GM21825 (cell line): Measurements from ENCODE around the gene CD38.
"Not testable (repeated sequence)": the region's sequence is repeated elsewhere in the genome, so short reads cannot be mapped to it uniquely, and the experiment has no call there.

Source experiments
- ATAC-seq: cut with Tn5 transposase; IDR thresholded peaks from one replicate; pipeline ENCODE4 v1.9.1; 2021; ENCODE audit warnings: mild to moderate bottlenecking, moderate library complexity; ENCODE audit not compliant: unreplicated experiment

Gene CD38

DNA sequence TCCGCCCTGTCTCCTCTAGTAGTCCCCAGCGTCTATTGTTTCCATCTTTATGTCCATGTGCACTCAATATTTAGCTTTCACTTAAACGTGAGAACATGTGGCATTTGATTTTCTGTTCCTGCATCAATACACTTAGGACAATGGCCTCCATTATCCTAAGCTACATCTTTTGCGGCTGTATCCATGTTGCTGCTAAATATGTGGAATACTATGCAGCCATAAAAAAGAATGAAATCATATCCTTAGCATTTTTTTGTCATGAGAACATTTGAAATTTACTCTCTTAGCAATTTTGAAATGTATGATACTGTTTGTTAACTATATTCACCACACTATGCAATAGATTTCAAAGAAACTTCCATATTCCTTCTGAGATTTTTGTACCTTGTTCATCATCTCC is 19.8 kb upstream of the CD38 start:
- no peak for ATAC-seq

DNA sequence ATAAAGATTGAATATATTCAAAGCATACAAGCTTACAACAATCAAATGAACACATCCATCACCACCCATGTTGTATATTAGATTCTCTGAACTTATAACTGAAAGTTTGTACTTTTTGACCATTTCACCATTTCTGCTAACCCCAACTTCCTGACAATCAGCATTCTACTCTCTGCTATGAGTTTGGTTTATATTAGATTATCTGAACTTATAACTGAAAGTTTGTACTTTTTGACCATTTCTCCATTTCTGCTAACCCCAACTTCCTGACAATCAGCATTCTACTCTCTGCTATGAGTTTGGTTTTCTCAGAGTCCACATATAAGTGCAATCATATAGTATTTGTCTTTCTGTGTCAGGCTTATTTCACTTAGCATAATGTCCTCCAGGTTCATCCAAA is 15.7 kb upstream of the CD38 start:
- not testable (repeated sequence) for ATAC-seq

DNA sequence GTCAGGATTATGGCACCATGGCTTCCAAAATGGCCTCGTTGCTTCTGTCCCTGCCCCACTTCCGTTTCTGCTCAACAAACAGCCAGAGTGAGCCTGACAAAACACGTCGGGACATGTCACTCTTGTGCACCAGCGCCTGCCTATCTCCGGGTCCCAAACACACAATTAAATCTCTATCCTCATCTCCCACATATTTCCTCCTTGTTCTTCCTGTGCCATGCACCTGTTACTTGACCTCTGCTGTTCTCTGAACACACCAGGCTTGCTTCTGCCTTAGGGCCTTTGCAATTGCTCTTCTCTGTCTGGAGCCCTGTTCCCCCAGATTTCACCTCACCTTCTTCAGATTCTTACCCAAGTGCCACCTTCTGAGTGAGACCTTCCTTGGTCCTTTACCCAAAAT is 12.7 kb upstream of the CD38 start:
- no peak for ATAC-seq

GRCh38 chr4:15765910-15766697 is 12.0 kb upstream of the CD38 start:
- ATAC-seq, result peak; percentile 68

GRCh38 chr4:15766821-15767220 is 11.3 kb upstream of the CD38 start:
- ATAC-seq, result no peak

GRCh38 chr4:15769202-15769601 is 8.9 kb upstream of the CD38 start:
- no peak for ATAC-seq

DNA sequence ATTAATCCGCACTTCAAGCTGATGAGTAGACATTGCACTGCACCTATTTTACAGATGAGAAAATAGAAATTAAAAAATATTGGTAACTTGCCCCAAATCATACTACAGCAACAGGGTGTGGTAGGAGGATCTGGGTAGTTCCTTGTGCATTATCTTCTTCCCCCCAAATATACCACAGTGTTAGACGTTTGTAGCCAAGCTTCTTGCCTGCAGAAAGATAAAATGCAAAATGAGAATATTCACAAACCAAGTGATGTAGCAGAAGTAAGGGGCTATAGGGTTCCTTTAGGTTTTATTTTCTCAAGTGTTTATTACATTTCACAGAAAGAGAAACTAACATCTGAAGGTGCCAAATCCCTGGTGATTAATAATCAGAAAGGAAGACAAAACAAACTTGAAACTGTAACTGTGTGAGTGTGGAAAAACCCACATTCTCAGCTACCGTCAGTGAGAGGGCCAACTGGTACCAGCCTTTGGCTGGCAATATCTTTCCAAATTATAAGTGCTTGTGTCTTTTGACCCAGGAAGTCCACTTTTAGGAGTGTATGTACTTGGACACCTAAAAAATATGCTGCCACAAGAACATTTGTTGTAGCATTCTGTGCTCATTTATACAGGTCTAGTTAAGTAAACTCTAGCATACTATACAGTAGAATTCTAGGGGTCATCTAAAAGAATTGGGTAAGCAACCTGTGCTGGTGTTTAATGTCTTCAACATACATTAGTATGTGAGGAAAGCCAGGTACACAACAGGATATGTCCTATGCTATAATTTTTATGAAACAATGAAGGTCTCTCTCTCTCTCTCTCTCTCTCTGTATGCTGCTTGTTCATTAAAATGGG is 6.7 kb upstream of the CD38 start:
- ATAC-seq, result peak; percentile 78

DNA sequence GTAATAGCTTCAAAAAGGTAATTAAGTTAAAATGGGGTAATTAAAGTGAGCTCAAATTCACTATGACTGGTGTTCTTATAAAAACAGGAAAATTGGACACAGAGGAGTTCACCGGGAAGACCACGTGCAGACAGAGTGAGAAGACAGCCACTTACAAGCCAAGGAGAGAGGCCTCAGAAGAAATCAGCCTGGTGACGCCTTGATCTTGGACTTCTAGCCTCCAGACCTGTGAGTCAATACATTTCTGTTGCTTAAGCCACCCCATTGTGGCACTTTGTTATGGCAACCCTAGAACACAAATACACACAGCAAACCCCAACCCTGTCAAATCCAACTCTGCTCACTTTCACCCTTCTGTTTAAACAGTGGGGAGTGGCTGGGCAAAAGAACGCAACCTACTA is 4.1 kb upstream of the CD38 start:
- ATAC-seq, result no peak

DNA sequence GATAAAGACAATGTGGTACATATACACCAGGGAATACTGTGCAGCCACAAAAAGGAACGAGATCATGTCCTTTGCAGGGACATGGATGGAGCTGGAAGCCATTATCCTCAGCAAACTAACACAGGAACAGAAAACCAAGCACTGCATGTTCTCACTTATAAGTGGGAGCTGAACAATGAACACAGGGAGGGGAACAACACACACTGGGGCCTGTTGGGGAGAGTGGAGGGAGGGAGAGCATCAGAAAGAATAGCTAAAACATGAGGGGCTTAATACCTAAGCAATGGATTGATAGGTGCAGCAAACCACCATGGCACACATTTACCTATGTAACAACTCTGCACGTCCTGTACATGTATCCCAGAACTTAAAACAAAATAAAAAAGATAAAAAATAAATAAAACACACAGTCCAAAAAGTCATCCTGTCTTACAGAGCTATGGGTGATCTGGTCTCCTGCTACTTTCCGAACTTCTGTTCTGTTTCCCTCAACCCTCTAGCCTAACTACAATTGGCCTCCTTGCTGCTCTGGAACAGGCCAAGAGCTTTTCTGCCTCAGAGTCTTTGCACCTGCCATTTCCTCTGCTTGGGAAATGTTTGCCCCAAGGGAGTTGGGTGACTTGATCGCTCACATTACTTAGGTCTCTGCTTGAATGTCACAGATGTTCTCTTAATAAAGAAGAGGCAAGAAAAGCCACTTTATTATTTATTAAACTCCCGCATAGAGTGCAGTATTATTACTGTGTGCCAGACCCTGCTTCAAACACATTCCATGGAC is 1.1 kb upstream of the CD38 start:
- no peak for ATAC-seq

DNA sequence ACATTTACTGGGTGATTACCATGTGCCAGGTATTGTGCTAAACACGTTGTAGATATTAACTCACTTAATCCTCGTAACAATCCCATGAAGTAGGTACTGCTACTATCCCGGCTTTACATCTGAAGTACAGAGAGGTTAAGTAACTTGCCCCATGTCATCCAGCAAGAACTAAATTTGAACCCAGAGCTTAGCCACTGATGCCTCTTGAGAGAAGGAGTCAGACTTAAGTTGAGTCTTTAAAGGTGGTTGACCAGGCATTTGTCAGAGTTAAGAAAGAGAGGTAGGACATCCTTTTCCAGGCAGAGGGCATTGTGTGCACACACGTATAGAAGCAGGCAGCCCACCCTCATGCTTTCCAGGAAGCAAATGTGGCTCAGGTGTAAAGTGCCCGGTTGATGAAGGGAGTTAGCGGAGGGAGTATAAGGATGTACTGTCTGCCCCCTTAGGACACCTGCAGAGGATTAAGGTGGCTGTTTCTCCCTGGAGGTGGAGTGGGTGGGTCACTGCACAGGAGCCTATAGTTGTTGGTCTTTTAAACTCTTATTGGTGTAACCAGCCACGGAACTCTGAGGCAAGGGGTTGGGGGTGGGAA is 335 bp upstream of the CD38 start:
- ATAC-seq, result no peak

DNA sequence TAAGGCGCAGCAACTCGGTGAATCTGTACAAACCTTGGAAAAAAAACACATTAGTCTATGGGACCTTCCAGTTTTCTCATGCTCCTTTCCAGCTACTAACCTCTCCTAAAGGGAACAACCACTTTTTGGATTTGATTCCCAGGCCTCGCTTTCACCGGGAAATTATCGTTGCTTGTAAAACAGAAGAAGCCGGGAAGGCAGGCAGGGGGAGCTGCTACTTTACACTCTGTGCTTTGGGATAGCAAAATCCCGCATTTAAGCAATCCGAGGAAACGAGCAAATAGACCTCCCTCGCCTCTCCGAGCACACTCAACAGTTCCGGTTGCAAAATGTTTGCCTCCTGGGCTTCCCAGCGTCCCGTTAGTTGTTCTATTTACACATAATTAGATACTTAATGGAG is 1.2 kb downstream of the CD38 start:
- no peak for ATAC-seq

- ATAC-seq, result no peak
These were observed 1.7 kb downstream of the CD38 start for GRCh38 chr4:15779809-15780208.

DNA sequence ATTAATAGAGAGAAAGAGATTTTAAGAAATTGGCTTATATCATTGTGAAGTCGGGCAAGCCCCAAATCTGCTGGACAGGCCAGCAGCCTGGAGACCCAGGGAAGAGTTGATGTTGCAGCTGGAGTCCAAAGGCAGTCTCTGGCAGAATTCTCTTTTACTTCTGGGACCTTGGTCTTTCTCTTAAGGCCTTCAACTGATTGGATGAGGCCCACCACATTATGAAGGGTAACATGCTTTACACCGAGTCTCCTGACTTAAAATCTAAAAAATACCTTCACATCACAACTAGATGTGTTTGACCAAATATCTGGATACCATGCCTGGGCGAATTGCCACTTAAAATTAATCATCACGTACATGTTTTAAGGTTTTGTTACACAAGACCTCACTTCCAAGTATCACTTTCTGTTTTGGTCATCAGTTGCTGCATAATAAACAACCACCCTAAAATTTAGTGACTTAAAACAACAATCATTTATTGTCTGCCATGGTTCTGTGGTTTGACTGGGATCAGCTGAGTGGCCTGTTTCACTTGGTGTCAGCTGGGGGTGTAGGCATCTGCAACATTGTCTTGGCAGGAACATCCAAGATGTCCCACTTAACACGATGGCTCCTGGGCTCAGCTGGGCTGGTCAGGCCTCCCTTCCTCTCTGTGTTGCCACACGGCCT is 3.4 kb downstream of the CD38 start:
- peak; percentile 31 for ATAC-seq

- ATAC-seq, result no peak
These were observed 5.5 kb downstream of the CD38 start for GRCh38 chr4:15783676-15784075.

- peak; percentile 89 for ATAC-seq
These were observed 7.0 kb downstream of the CD38 start for GRCh38 chr4:15784959-15785634.

- no peak for ATAC-seq
These were observed 8.6 kb downstream of the CD38 start for GRCh38 chr4:15786743-15787142.

DNA sequence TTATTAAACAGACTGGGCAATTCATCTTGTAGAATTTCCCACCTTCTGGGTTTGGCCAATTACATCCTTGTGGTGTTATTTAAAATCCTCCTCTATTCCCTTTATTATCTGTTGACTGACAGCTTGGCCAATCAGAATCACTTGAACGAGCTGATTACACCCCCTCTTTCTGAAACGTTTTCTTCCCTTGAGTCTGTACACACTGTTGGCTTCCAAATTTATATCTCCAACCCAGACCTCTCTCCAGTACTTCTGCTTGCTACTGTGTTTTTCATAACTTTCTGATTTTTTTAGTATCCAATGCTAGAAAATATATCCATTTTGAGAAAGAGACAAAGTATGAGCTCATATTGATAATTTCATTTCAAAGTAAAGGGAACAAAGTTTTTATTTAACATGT is 14.8 kb downstream of the CD38 start:
- no peak for ATAC-seq

DNA sequence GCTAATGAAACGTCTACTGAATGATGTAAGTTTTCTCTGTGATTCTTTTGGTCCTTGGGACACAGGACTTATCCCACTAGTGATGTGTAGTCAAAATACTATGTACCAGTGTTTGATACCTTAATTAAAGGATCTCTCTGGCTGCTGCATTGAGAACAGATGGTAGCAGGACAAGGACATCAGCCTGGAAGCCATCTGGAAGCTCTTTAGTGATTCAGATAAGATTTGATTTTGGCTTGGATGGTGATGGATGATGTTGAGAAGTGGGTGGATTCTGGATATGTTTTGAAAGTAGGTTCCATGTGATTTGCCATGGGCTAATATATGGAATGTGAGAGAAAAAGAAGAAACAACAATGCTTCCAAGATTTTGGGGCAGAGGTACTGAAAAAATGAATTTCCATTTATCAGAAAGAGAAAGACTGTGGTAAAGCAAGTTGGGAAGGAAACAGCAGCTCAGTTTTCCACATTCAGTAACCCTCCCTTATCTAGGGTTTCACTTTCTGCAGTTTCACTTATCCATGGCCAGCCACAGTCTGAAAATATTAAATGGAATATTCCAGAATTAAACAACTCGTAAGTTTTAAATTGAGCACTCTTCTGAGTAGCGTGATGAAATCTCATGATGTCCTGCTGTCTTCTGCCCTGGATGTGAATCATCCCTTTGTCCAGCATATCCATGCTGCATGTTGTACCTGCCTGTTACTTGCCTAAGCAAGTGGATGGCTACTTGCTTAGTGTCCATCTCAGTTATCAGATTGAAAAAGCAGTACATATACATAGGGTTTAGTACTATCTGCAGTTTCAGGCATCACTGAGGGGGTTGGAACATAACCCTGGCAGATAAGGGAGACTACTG is 15.6 kb downstream of the CD38 start:
- ATAC-seq, result no peak

DNA sequence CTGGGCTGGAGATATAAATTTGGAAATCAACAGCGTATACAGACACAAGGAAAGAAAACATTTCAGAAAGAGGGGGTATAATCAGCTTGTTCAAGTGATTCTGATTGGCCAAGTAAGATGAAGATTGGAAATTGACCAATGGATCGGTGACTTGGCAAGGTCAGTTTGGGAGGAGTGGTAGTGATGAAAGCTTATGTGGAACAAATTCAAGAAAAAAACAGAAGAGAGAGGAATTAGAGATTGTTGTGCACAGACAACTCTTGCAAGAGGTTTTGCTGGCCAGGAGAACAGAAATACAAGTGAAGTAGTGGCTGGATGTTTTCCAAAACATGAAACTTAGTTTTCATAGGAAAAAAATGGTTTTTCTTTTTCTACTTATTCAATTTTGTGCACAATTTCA is 16.3 kb downstream of the CD38 start:
- no peak for ATAC-seq
